HG03469 (cell line): Measurements from ENCODE around the gene RNFT2.

Experiments
- ATAC-seq: cut with Tn5 transposase; IDR thresholded peaks from one replicate; pipeline ENCODE4 v1.9.1; 2021; ENCODE audit warnings: mild to moderate bottlenecking, moderate library complexity, moderate number of reproducible peaks; ENCODE audit not compliant: unreplicated experiment

RNFT2 gene

GRCh38 chr12:116867523-116867922 is 129.4 kb downstream of the RNFT2 start:
- no peak for ATAC-seq

GRCh38 chr12:116870306-116870705 is 132.2 kb downstream of the RNFT2 start:
- ATAC-seq = no peak

GRCh38 chr12:116874324-116874995 is 136.3 kb downstream of the RNFT2 start:
- no peak for ATAC-seq

- ATAC-seq = no peak
Observed at GRCh38 chr12:116876151-116876869, 138.2 kb downstream of the RNFT2 start.

GRCh38 chr12:116878567-116879508 is 140.7 kb downstream of the RNFT2 start:
- ATAC-seq = no peak

GRCh38 chr12:116879509-116880212 is 141.5 kb downstream of the RNFT2 start:
- no peak for ATAC-seq

- no peak for ATAC-seq
Observed at GRCh38 chr12:116880213-116880816, 142.2 kb downstream of the RNFT2 start.

GRCh38 chr12:116880817-116881324 is 142.8 kb downstream of the RNFT2 start:
- ATAC-seq = no peak

GRCh38 chr12:116881325-116881876 is 143.3 kb downstream of the RNFT2 start, which contains the start of gene HRK:
HRK (minus strand) TSS chr12:116881441; CDS start chr12:116881307, 134 bp downstream.
- ATAC-seq = no peak

GRCh38 chr12:116881877-116882507 is 143.9 kb downstream of the RNFT2 start:
- ATAC-seq = no peak

- no peak for ATAC-seq
Observed at GRCh38 chr12:116882742-116883141, 144.6 kb downstream of the RNFT2 start.

- no peak for ATAC-seq
Observed at GRCh38 chr12:116884871-116885270, 146.8 kb downstream of the RNFT2 start.

- ATAC-seq = no peak
Observed at GRCh38 chr12:116885491-116885890, 147.4 kb downstream of the RNFT2 start.

GRCh38 chr12:116887244-116887643 is 149.1 kb downstream of the RNFT2 start:
- ATAC-seq = no peak

- ATAC-seq = no peak
Observed at GRCh38 chr12:116887897-116888296, 149.8 kb downstream of the RNFT2 start.

- no peak for ATAC-seq
Observed at GRCh38 chr12:116890330-116890729, 152.2 kb downstream of the RNFT2 start.

- no peak for ATAC-seq
Observed at GRCh38 chr12:116891019-116891418, 152.9 kb downstream of the RNFT2 start.

GRCh38 chr12:116892349-116893140 is 154.4 kb downstream of the RNFT2 start:
- no peak for ATAC-seq
